Measurements from ENCODE around the gene SSX2IP. TPM values are rescaled to one million over a fixed set of nuclear protein-coding genes. Genes with fewer than 3 reads are reported as not detected.

Gene SSX2IP
- total RNA-seq, 1 donor from 2014 or later = 15.8 TPM

Other genes with a start within 250 kb of the SSX2IP start
- 8.6 TPM for gene RPF1, start 211.2 kb downstream of the SSX2IP start, total RNA-seq
- 1.6 TPM for gene SPATA1, start 184.1 kb downstream of the SSX2IP start, total RNA-seq
- 45.0 TPM for gene GNG5, start 183.9 kb downstream of the SSX2IP start, total RNA-seq
- gene CTBS, start 116.0 kb downstream of the SSX2IP start, total RNA-seq = 27.2 TPM
- gene LPAR3, start 202.7 kb upstream of the SSX2IP start, total RNA-seq = 0.08 TPM

All from left lobe of liver (tissue), 1 donor.